Measurements from ENCODE around the gene EVX2. TPM values are rescaled to one million over a fixed set of nuclear protein-coding genes. Genes with fewer than 3 reads are reported as not detected.

The EVX2 gene
- polyA plus RNA-seq, 4 donors = 0.04 to 0.06 TPM; not detected in 2

- DNase-seq (ENCODE audit: low read depth in 4 of 4, low spot score in 3 of 4) = no peak
Measured at GRCh38 chr2:176097820-176098365, 14.1 kb upstream of the EVX2 start.

DNA sequence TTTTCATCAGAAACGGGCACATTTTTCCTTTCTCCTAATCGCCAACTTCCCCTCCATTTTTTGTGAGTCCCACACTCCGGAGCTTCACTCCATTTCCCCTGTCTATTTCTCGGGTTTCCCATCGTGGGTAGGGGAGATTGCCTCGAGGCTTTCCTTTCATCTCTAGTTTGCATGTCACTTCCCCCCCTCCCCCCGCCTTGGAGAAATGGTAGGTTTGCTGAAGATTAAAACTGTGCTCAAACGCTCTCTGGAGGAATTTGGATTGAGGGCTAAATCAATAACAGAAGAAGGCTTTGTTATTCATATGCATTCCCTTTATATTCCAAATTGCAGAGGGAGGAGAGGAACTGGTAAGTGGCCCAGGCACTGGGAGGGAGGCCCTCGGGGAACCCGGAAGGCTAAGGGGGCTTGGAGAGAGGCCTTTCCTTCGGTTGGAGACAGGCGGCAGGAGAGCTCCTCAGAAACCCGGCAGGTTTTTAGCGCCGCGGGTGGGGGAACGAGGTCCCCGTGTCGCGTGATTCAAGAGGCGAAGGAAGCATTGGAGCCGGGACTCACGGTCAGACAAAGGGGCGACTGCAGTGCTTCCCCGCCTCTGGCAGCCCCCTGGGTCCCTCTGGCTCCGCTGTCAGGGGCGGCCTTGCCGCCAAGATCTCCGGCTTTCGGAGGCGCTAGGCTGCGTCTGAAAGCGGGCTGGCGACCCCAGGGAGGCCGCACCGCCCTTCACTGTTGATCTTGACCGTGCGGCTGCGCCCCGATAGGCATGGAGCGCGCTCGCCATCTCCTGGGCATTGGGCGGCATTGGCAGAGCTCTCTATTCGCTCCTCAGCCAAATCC, 13.4 kb upstream of the EVX2 start:
- no peak for DNase-seq (ENCODE audit: low read depth in 4 of 4, low spot score in 3 of 4)

- DNase-seq (ENCODE audit: low read depth in 4 of 4, low spot score in 3 of 4) = no peak
Measured at GRCh38 chr2:176096243-176096985, 12.7 kb upstream of the EVX2 start.

GRCh38 chr2:176095421-176095820, 11.7 kb upstream of the EVX2 start:
- no peak for DNase-seq (ENCODE audit: low read depth in 4 of 4, low spot score in 3 of 4)

DNA sequence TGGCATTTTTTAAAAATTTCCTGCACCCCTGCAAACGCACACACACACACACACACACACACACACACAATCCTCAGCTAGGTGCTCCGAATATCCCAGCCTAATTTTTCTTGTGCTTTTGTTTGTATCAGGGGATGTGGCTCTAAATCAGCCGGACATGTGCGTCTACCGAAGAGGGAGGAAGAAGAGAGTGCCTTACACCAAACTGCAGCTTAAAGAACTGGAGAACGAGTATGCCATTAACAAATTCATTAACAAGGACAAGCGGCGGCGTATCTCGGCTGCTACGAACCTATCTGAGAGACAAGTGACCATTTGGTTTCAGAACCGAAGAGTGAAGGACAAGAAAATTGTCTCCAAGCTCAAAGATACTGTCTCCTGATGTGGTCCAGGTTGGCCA, 10.6 kb upstream of the EVX2 start:
- DNase-seq (ENCODE audit: low read depth in 4 of 4, low spot score in 3 of 4) = no peak

GRCh38 chr2:176093898-176094249, 10.1 kb upstream of the EVX2 start:
- no peak for DNase-seq (ENCODE audit: low read depth in 4 of 4, low spot score in 3 of 4)

GRCh38 chr2:176093145-176093897, 9.6 kb upstream of the EVX2 start:
- no peak for DNase-seq (ENCODE audit: low read depth in 4 of 4, low spot score in 3 of 4)

DNA sequence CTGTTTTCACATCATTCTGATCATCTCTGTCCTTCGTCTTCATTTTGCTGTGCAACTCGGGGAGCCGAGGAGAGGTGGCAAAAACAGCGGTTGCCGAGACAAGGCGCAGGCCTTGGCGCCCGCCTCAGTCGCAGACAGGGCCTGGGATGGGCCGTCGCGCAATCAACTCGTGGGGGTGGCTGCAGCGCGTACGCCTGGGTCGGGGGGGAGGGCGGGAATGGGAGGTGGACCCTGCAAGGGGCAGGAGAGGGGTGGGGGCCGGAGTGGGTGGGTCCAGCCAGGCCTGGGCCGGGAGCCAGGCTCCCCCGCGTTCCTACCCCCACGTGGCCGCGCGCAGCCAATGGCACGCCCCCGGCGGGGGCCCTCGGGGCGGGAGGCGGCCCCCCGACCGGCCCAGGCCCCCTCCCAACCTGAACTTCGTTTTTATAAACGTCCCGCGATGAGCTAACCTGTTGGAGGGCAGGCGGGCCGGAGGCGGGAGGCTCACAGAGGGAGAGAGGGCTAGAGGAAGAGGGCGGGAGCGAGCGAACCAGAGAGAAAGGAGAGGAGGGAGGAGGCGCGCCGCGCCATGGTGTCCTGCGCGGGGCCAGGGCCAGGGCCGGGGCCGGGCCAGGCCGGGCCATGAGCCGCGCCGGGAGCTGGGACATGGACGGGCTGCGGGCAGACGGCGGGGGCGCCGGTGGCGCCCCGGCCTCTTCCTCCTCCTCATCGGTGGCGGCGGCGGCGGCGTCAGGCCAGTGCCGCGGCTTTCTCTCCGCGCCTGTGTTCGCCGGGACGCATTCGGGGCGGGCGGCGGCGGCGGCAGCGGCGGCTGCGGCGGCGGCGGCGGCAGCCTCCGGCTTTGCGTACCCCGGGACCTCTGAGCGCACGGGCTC, 8.7 kb upstream of the EVX2 start, which contains the start of gene HOXD13:
TSS of gene HOXD13 (plus strand) at position 452 of the 875 bp plus-strand sequence. CDS start at position 622, 170 bp downstream.
- DNase-seq (ENCODE audit: low read depth in 4 of 4, low spot score in 3 of 4) = no peak

DNA sequence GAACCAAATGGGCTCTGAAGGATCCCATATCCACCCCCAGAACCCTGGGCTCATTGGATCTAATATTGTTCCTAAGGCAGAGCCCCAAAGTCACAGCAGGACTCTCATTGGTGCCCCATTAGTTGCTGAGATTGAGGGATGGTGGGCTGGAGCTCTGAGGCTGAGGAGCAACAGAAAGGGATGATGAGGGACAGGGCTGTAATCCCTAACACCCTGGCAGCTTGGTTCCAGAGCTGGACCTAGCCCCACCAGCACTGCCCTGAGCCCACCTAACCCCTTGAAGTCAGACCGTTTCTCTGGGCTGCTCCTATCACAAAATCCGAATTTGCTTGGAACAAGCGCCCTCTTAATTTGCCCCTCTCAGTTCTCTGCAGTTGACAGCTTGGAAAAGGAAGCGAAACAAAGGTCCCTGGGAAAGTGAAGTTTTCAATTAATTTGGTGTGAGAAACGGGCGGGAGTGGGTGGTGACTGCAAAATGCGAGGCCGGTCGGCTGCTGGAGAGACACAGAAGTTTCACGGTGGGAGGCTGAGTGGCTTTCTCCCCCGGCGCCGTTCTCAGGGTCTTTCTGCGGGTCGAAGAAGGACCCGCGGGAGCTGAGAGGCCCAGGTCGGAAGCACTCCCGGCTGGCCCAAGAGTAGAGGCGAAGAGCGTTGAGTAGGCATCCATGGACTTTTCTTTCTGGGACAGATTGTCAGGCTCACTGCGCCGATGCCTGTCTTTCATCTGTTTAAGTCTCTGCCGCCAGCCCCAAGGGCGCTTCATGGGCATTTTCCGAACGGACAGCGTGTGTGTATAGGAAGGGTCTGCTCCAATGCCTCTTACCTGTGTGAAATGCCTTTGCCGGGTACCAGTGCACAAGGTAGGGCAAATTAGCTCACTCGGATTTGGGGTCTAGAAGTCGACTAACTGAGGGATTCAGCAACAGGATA, 7.8 kb upstream of the EVX2 start:
- no peak for DNase-seq (ENCODE audit: low read depth in 4 of 4, low spot score in 3 of 4)

DNA sequence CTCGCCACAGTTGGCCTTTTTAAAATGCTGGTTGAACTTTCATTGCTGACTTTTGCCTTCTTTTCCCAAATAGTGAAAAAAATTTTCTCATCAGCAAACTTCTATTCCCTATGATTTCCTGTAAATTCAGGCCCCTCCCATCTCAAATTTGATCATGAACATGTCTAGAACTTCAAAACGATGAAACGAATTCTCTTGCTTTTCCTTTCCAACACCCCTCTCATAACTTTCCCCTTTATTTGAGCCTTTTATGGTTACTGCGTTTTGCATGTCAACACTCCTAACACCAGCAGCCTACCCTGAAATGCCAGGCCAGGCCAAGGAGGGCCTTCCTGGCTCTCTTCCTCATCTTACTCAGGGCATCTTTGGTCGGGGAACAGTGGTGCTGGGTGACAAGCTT, 7.1 kb upstream of the EVX2 start:
- DNase-seq (ENCODE audit: low read depth in 4 of 4, low spot score in 3 of 4) = no peak

GRCh38 chr2:176089843-176090395, 6.2 kb upstream of the EVX2 start:
- DNase-seq (ENCODE audit: low read depth in 4 of 4, low spot score in 3 of 4) = no peak

DNA sequence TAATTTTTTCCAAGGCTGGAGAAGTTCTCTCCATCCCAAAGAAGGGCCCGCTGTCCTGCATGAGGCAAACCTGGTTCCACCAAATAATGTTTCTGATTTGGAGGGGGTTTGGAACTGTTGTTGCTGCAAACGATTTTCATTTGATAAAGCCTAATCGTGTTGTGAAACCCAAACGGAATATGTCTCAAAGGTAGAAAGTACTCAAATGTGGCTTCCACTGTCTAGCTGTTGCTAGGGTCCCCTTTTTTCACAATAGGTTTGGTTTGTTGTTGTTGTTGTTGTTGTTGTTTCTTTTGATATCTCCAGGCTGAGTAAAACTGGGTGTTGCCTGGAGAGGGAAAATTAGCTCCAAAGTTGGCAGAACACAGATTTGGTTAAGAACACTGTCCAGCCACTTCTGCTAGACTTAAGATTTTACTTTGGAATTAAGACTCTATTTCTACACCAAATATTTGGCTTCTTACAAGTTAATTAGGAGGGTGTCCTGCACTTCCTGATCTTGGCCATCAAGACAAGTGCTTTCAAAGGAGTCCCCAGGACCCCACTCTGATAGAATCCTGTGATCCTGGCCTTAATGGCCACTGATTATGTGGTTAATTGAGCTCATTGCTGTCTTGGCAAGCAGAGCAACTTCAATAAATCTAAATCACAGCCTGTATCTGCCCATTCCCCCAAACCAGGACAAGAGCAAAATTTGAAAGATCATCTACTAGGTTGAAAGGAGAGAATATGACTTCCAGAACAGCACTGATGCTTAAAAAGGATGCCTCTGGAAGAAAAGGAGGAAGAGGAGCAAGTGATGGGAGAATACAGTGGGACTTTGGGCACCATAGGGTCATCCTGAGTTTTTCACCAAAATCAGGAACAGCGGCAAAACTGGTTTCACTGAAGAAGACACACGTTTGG, 5.4 kb upstream of the EVX2 start:
- DNase-seq (ENCODE audit: low read depth in 4 of 4, low spot score in 3 of 4) = no peak

GRCh38 chr2:176088048-176088936, 4.5 kb upstream of the EVX2 start:
- no peak for DNase-seq (ENCODE audit: low read depth in 4 of 4, low spot score in 3 of 4)

DNA sequence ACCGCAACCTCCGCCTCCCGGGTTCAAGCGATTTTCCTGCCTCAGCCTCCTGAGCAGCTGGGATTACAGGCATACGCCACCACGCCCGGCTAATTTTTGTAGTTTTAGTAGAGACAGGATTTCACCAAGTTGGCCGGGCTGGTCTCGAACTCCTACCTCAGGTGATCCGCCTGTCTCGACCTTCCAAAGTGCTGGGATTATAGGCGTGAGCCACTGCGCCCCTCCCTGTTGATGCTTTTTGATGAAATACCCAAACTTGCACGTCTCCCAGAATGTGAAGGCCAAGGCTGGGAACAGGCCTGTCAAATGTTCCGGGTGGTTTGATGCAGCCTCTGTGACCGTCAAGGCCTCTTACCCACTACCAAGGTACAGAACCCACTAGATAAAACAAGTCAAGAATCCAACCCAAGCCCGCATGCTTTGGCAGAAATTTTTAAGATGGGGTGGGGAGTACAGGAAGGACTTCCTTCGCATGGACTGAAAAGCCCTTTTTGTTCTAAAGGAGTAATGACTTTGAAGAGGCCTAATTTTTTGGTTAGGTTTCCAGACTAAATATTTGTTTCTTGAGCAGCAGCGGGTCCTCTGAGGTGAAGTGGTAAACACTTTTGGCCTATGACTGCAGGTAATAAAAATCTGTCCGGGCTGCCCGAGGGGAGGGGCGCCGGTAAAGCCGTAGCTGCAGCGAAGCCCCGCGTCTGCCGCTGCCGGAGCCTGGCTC, 3.7 kb upstream of the EVX2 start:
- no peak for DNase-seq (ENCODE audit: low read depth in 4 of 4, low spot score in 3 of 4)

- no peak for DNase-seq (ENCODE audit: low read depth in 4 of 4, low spot score in 3 of 4)
Measured at GRCh38 chr2:176085861-176086771, 2.4 kb upstream of the EVX2 start.

All from left renal pelvis (tissue), 4 donors.